Measurements from ENCODE around the gene CYB561D2. TPM values are rescaled to one million over a fixed set of nuclear protein-coding genes. Genes with fewer than 3 reads are reported as not detected.

The CYB561D2 gene
- total RNA-seq, 1 experiment from 2014 or later, result 9.5 TPM

DNA sequence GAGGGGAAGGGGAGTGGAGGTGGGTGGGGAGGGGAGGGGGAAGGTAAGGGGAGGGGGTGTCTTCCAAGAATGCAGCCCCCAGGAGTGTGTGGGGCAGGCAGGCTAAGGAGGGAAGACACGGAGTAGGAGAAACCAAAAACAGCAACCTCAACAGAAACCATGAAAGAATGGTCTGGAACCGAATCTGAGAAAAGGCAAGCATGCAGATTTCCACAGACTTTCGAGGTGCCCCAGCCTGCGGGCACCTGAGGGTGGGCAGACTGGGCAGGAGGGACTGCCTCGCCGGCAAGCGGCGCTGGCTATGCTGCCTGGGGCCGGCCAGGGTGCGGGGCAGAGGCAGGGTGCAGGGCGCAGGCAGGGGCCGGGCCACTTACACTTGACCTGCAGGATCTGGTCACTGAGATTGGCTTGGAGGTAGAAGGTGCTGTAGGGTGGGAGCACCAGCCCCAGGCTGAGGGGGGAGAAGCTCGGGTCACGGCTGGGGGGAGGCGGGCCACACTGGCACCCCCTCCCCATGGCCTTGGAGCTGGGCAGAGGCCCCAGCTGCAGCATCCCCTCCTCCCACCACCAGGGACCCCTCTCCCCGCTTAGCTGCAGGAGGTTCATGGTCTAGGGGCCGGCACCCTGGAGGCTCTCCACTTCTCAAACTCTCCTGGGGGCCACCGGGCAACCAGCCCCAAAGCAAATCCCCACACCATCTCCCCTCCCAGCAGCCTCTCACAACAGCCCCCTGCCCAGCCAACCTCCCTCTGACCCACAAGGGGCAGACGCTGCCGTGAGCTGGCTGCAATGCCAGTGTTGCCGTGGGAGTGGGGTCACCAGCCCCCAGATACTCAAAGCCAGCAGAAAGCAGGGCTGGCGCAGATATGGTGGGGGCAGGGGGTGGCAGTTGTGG is 23.9 kb downstream of the CYB561D2 start:
- no peaks in the 10 kb centered on the region for H3K9me2 ChIP-seq (ENCODE audit: insufficient read depth)
- no peaks in the 10 kb centered on the region for H4K20me1 ChIP-seq (ENCODE audit: insufficient read depth)
- TF ChIP-seq, protein P1, sequence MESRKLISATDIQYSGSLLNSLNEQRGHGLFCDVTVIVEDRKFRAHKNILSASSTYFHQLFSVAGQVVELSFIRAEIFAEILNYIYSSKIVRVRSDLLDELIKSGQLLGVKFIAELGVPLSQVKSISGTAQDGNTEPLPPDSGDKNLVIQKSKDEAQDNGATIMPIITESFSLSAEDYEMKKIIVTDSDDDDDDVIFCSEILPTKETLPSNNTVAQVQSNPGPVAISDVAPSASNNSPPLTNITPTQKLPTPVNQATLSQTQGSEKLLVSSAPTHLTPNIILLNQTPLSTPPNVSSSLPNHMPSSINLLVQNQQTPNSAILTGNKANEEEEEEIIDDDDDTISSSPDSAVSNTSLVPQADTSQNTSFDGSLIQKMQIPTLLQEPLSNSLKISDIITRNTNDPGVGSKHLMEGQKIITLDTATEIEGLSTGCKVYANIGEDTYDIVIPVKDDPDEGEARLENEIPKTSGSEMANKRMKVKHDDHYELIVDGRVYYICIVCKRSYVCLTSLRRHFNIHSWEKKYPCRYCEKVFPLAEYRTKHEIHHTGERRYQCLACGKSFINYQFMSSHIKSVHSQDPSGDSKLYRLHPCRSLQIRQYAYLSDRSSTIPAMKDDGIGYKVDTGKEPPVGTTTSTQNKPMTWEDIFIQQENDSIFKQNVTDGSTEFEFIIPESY (IDR thresholded peaks at IDR 0.05; ENCODE audit: extremely low read depth, insufficient replicate concordance, low read length), result no peak
- TF ChIP-seq FOSL1 (IDR thresholded peaks at IDR 0.05; ENCODE audit: low read depth) (no peak), JUND (IDR thresholded peaks at IDR 0.05) (no peak), ZFX (IDR thresholded peaks at IDR 0.05) (no peak), POLR2AphosphoS5 (IDR thresholded peaks at IDR 0.05; ENCODE audit: low read depth, low read length) (no peak), ELF1 (IDR thresholded peaks at IDR 0.05; ENCODE audit: borderline replicate concordance, low read depth) (no peak), EZH2 (IDR thresholded peaks at IDR 0.05) (no peak), CBX3 (IDR thresholded peaks at IDR 0.05; ENCODE audit: low read depth) (no peak), SRF (IDR thresholded peaks at IDR 0.05; ENCODE audit: low read depth) (no peak)
- DNase-seq (ENCODE audit: low read depth, low spot score) (no peak), ATAC-seq (no peak)
- RAD21 ChIA-PET (ENCODE audit: low non-redundant PET in 1 of 2, low total read pairs in 2 of 2, uncharacterized antibody in 2 of 2, unreplicated experiment in 2 of 2), result no interaction called here
- POLR2A ChIA-PET, result no interaction called here
- no peaks in the 10 kb centered on the region for H3K79me2 ChIP-seq (ENCODE audit: insufficient read depth, low read length)
- H3K4me2 ChIP-seq (ENCODE audit: low read length), result no peak overlapping the region
- BruUV-seq (replicated peaks), result no TSS peak
- no peaks in the 10 kb centered on the region for H3K27me3 ChIP-seq (ENCODE audit: insufficient read depth, low read length)
- intact Hi-C loops (cut with micrococcal nuclease), result no loop called here
- no peak overlapping the region for H3K9ac ChIP-seq (ENCODE audit: low read length)
- H3K4me1 ChIP-seq (ENCODE audit: control insufficient read depth in 1 of 2, insufficient read depth in 2 of 2, low read length in 2 of 2), result peaks cover 4% of the 10 kb centered on the region in 2 experiments; a peak in 2 of 4 replicates
- H3K36me3 ChIP-seq (ENCODE audit: control insufficient read depth in 1 of 2, insufficient read depth in 2 of 2, low read length in 2 of 2), result no peaks in the 10 kb centered on the region
- H3K27ac ChIP-seq (ENCODE audit: low read depth, low read length), result no peak overlapping the region
- CTCF ChIA-PET, result no interaction called here
- no peaks in the 10 kb centered on the region for H3K9me3 ChIP-seq (ENCODE audit: control insufficient read depth in 1 of 2, insufficient read depth in 1 of 2, low read depth in 1 of 2, low read length in 2 of 2)
- H3K4me3 ChIP-seq (replicated peaks in 1 of 2; ENCODE audit: low read depth in 1 of 2, low read length in 2 of 2), result no peak overlapping the region
- no peak overlapping the region for H2AFZ ChIP-seq (ENCODE audit: low read depth, low read length, poor library complexity, severe bottlenecking)

All from HCT116 (cell line).